Type B pancreatic cell (in vitro differentiated cells): Measurements from ENCODE around the gene ZNF80. TPM values are rescaled to one million over a fixed set of nuclear protein-coding genes. Genes with fewer than 3 reads are reported as not detected.

Experiments used
- DNase-seq: peaks from one replicate; pipeline ENCODE4 v3.0.0; 2021; ENCODE audit warnings: mixed read lengths; ENCODE audit not compliant: unreplicated experiment; ENCODE audit errors: extremely low spot score
- H3K27ac Mint-ChIP-seq: 2 replicates; pipeline ENCODE4 v1.8.0; 2021; ENCODE audit warnings: mild to moderate bottlenecking, mixed read lengths
- H3K27me3 Mint-ChIP-seq: 2 replicates; pipeline ENCODE4 v1.8.0; 2021; ENCODE audit warnings: mixed read lengths
- H3K36me3 Mint-ChIP-seq: 2 replicates; pipeline ENCODE4 v1.8.0; 2021; ENCODE audit warnings: mixed read lengths
- H3K4me1 Mint-ChIP-seq: one replicate; pipeline ENCODE4 v1.8.0; 2021; ENCODE audit warnings: mixed read lengths; ENCODE audit not compliant: unreplicated experiment
- H3K4me3 Mint-ChIP-seq: 2 replicates; pipeline ENCODE4 v1.8.0; 2021; ENCODE audit warnings: mild to moderate bottlenecking, mixed read lengths
- H3K9me3 Mint-ChIP-seq: 2 replicates; pipeline ENCODE4 v1.8.0; 2021; ENCODE audit warnings: mixed read lengths
- CTCF ChIP-seq: fragments of 200-600 bp; sonication (generic); conservative IDR thresholded peaks from 2 replicates; pipeline ENCODE4 v1.5.0; 2021; ENCODE audit warnings: antibody characterized with exemption, mild to moderate bottlenecking
- total RNA-seq: library from RNA; stranded (reverse); gene quantifications from 2 replicates; pipeline ENCODE4 v1.2.1, GENCODE V29; 2021; ENCODE audit warnings: low replicate concordance

The ZNF80 gene
- total RNA-seq, 1 donor from 2014 or later: not detected

- no peak for TF ChIP-seq CTCF
- Mint-ChIP-seq H3K27ac (no peak overlapping the region), H3K4me1 (no peaks in the 10 kb centered on the region), H3K36me3 (no peaks in the 10 kb centered on the region), H3K9me3 (no peaks in the 10 kb centered on the region), H3K4me3 (no peak overlapping the region), H3K27me3 (no peaks in the 10 kb centered on the region)
- DNase-seq: no peak
Observed at GRCh38 chr3:114226313-114226712, 11.1 kb downstream of the ZNF80 start.

- Mint-ChIP-seq H3K27me3 (no peaks in the 10 kb centered on the region), H3K4me3 (no peak overlapping the region), H3K9me3 (no peaks in the 10 kb centered on the region), H3K36me3 (no peaks in the 10 kb centered on the region), H3K4me1 (peaks cover 5% of the 10 kb centered on the region), H3K27ac (no peak overlapping the region)
- no peak for TF ChIP-seq CTCF
- no peak for DNase-seq
Observed at GRCh38 chr3:114223143-114223542, 14.2 kb downstream of the ZNF80 start.

- peaks cover 5% of the 10 kb centered on the region for H3K4me1 Mint-ChIP-seq
- H3K27ac Mint-ChIP-seq: no peak overlapping the region
- H3K27me3 Mint-ChIP-seq: no peaks in the 10 kb centered on the region
- no peaks in the 10 kb centered on the region for H3K36me3 Mint-ChIP-seq
- H3K4me3 Mint-ChIP-seq: no peak overlapping the region
- H3K9me3 Mint-ChIP-seq: no peaks in the 10 kb centered on the region
- TF ChIP-seq CTCF: no peak
- DNase-seq: no peak
Observed at GRCh38 chr3:114221881-114222264, 15.5 kb downstream of the ZNF80 start.

- H3K36me3 Mint-ChIP-seq: no peaks in the 10 kb centered on the region
- TF ChIP-seq CTCF: no peak
- H3K9me3 Mint-ChIP-seq: no peaks in the 10 kb centered on the region
- no peaks in the 10 kb centered on the region for H3K27me3 Mint-ChIP-seq
- H3K4me1 Mint-ChIP-seq: peaks cover 5% of the 10 kb centered on the region
- no peak overlapping the region for H3K27ac Mint-ChIP-seq
- DNase-seq: no peak
- H3K4me3 Mint-ChIP-seq: no peak overlapping the region
Observed at GRCh38 chr3:114221165-114221880, 16.1 kb downstream of the ZNF80 start.

- Mint-ChIP-seq H3K9me3 (no peaks in the 10 kb centered on the region), H3K36me3 (no peaks in the 10 kb centered on the region), H3K4me3 (no peak overlapping the region), H3K27me3 (no peaks in the 10 kb centered on the region), H3K27ac (no peak overlapping the region), H3K4me1 (peaks cover 5% of the 10 kb centered on the region)
- TF ChIP-seq CTCF: no peak
- no peak for DNase-seq
Observed at GRCh38 chr3:114219741-114220140, 17.6 kb downstream of the ZNF80 start.
